ENCODE measurements around the gene CENPT.
"Not testable (repeated sequence)": the region's sequence is repeated elsewhere in the genome, so short reads cannot be mapped to it uniquely, and the experiment has no call there.

CENPT gene

GRCh38 chr16:67873435-67874370 is 26.2 kb upstream of the CENPT start:
- peak; percentile 41 for DNase-seq (ENCODE audit: low spot score)

GRCh38 chr16:67872631-67873434 is 25.3 kb upstream of the CENPT start, which contains the start of gene EDC4:
EDC4 (plus strand) TSS chr16:67873052; CDS start chr16:67873262, 210 bp downstream.
- DNase-seq (ENCODE audit: low spot score): peak; percentile 95

- DNase-seq (ENCODE audit: low spot score): no peak
Observed at GRCh38 chr16:67872131-67872630, 24.7 kb upstream of the CENPT start.

GRCh38 chr16:67871256-67871655 is 23.8 kb upstream of the CENPT start:
- no peak for DNase-seq (ENCODE audit: low spot score)

- no peak for DNase-seq (ENCODE audit: low spot score)
Observed at GRCh38 chr16:67869653-67870052, 22.2 kb upstream of the CENPT start.

GRCh38 chr16:67868290-67868689 is 20.8 kb upstream of the CENPT start:
- no peak for DNase-seq (ENCODE audit: low spot score)

GRCh38 chr16:67865318-67865717 is 17.8 kb upstream of the CENPT start:
- DNase-seq (ENCODE audit: low spot score): peak; percentile 38

GRCh38 chr16:67864594-67864993 is 17.1 kb upstream of the CENPT start:
- no peak for DNase-seq (ENCODE audit: low spot score)

- DNase-seq (ENCODE audit: low spot score): not testable (repeated sequence)
Observed at GRCh38 chr16:67864044-67864443, 16.6 kb upstream of the CENPT start.

GRCh38 chr16:67862623-67863583 is 15.4 kb upstream of the CENPT start:
- peak; percentile 28 for DNase-seq (ENCODE audit: low spot score)

GRCh38 chr16:67861877-67862276 is 14.4 kb upstream of the CENPT start:
- no peak for DNase-seq (ENCODE audit: low spot score)

GRCh38 chr16:67860589-67861398 is 13.3 kb upstream of the CENPT start:
- DNase-seq (ENCODE audit: low spot score): peak; percentile 64

GRCh38 chr16:67858500-67858899 is 11.0 kb upstream of the CENPT start:
- no peak for DNase-seq (ENCODE audit: low spot score)

- DNase-seq (ENCODE audit: low spot score): peak; percentile 94
Observed at GRCh38 chr16:67857547-67858233, 10.2 kb upstream of the CENPT start.

- no peak for DNase-seq (ENCODE audit: low spot score)
Observed at GRCh38 chr16:67856927-67857546, 9.5 kb upstream of the CENPT start.

GRCh38 chr16:67855789-67856188 is 8.3 kb upstream of the CENPT start:
- no peak for DNase-seq (ENCODE audit: low spot score)

GRCh38 chr16:67853670-67854069 is 6.2 kb upstream of the CENPT start:
- no peak for DNase-seq (ENCODE audit: low spot score)

- no peak for DNase-seq (ENCODE audit: low spot score)
Observed at GRCh38 chr16:67848118-67848517, 625 bp upstream of the CENPT start.

- DNase-seq (ENCODE audit: low spot score): peak; percentile 96
Observed at GRCh38 chr16:67846320-67847063, 1.0 kb downstream of the CENPT start, which contains the start of gene NUTF2. NUTF2 (plus strand) TSS chr16:67846933; CDS start chr16:67865131, 18,198 bp downstream.

Data from GM03348 (cell line).